ENCODE data around the gene GP1BB. TPM values are rescaled to one million over a fixed set of nuclear protein-coding genes. Genes with fewer than 3 reads are reported as not detected.

The GP1BB gene
- total RNA-seq, 4 donors from 2014 or later, result 1.4 to 3.5 (median 2.3) TPM; not detected in 1

- peaks cover 10% of the 10 kb centered on the region in 2 donors for H3K4me1 ChIP-seq
- no peak overlapping the region for H3K27ac ChIP-seq
- no peaks in the 10 kb centered on the region for H3K36me3 ChIP-seq
- H3K4me3 ChIP-seq, result no peak overlapping the region
- no peak for ATAC-seq
- no peak for DNase-seq
- intact Hi-C loops (cut with DNase I; ENCODE audit: low total_unique reads), result no loop called here
- no peaks in the 10 kb centered on the region for H3K9me3 ChIP-seq
- in situ Hi-C loops (cut with MboI; ENCODE audit: low sequenced_read_pairs in 4 of 4), result no loop called here
- no peak for TF ChIP-seq CTCF (IDR thresholded peaks at IDR 0.05 in 4 of 5, conservative IDR thresholded peaks at IDR 0.05 in 1 of 5)
- TF ChIP-seq POLR2A (IDR thresholded peaks at IDR 0.05), result no peak
- no peaks in the 10 kb centered on the region for H3K27me3 ChIP-seq
Observed at GRCh38 chr22:19740586-19740985, 17.2 kb downstream of the GP1BB start.

GRCh38 chr22:19741053-19741452 lies 17.7 kb downstream of the GP1BB start:
- no peak for TF ChIP-seq CTCF (IDR thresholded peaks at IDR 0.05 in 4 of 5, conservative IDR thresholded peaks at IDR 0.05 in 1 of 5)
- TF ChIP-seq POLR2A (IDR thresholded peaks at IDR 0.05), result no peak
- DNase-seq (no peak), ATAC-seq (no peak)
- Histone ChIP-seq H3K4me3 (no peak overlapping the region), H3K4me1 (peaks cover 15% of the 10 kb centered on the region in 2 donors), H3K27ac (no peak overlapping the region), H3K27me3 (no peaks in the 10 kb centered on the region), H3K36me3 (no peaks in the 10 kb centered on the region), H3K9me3 (no peaks in the 10 kb centered on the region)
- intact Hi-C loops (cut with DNase I; ENCODE audit: low total_unique reads) (no loop called here), in situ Hi-C loops (cut with MboI; ENCODE audit: low sequenced_read_pairs in 4 of 4) (no loop called here)

- Histone ChIP-seq H3K27ac (no peak overlapping the region), H3K27me3 (no peaks in the 10 kb centered on the region), H3K4me1 (peaks cover 19 to 20% of the 10 kb centered on the region in 2 donors), H3K36me3 (no peaks in the 10 kb centered on the region), H3K4me3 (no peak overlapping the region), H3K9me3 (no peaks in the 10 kb centered on the region)
- ATAC-seq, result no peak
- intact Hi-C loops (cut with DNase I; ENCODE audit: low total_unique reads), result no loop called here
- no peak for DNase-seq
- TF ChIP-seq POLR2A (IDR thresholded peaks at IDR 0.05), result no peak
- TF ChIP-seq CTCF (IDR thresholded peaks at IDR 0.05 in 4 of 5, conservative IDR thresholded peaks at IDR 0.05 in 1 of 5), result no peak
- in situ Hi-C loops (cut with MboI; ENCODE audit: low sequenced_read_pairs in 4 of 4), result no loop called here
Observed at GRCh38 chr22:19742160-19743066, 19.1 kb downstream of the GP1BB start.

GRCh38 chr22:19743081-19743480 lies 19.7 kb downstream of the GP1BB start:
- H3K36me3 ChIP-seq, result no peaks in the 10 kb centered on the region
- DNase-seq (no peak), ATAC-seq (no peak)
- H3K27ac ChIP-seq, result peak overlapping the region in 1 of 4 donors; percentile 88
- TF ChIP-seq CTCF (IDR thresholded peaks at IDR 0.05 in 4 of 5, conservative IDR thresholded peaks at IDR 0.05 in 1 of 5) (no peak), POLR2A (IDR thresholded peaks at IDR 0.05) (no peak)
- no peaks in the 10 kb centered on the region for H3K9me3 ChIP-seq
- H3K4me1 ChIP-seq, result peaks cover 19 to 20% of the 10 kb centered on the region in 2 donors
- in situ Hi-C loops (cut with MboI; ENCODE audit: low sequenced_read_pairs in 4 of 4) (no loop called here), intact Hi-C loops (cut with DNase I; ENCODE audit: low total_unique reads) (no loop called here)
- H3K4me3 ChIP-seq, result no peak overlapping the region
- H3K27me3 ChIP-seq, result no peaks in the 10 kb centered on the region
